ENCODE data around the gene CAMK1G. TPM values are rescaled to one million over a fixed set of nuclear protein-coding genes. Genes with fewer than 3 reads are reported as not detected.

Gene CAMK1G
- total RNA-seq: not detected

GRCh38 chr1:209583408-209583807, at the start of gene CAMK1G:
Gene CAMK1G, plus strand, starts transcription at chr1:209583714. Its CDS starts 11,270 bp downstream, at chr1:209594984.
- H3K4me3 Mint-ChIP-seq: no peak within 1 kb of the TSS
- peaks cover 7% of the 10 kb centered on the region for H3K27me3 Mint-ChIP-seq
- DNase-seq (no peak), ATAC-seq (no peak)
- H3K4me1 Mint-ChIP-seq: peaks cover 5% of the 10 kb centered on the region
- H3K36me3 Mint-ChIP-seq: no peaks in the 10 kb centered on the region
- CTCF ChIA-PET: interaction anchor here (1.5 to 1.9 kb wide), 2 partner anchors 17 to 44 kb away, joined by 5 to 6 read pairs; no protein-coding TSS in a partner anchor
- H3K9me3 Mint-ChIP-seq (ENCODE audit: low read depth): no peaks in the 10 kb centered on the region
- H3K27ac Mint-ChIP-seq: no peak within 1 kb of the TSS

GRCh38 chr1:209534496-209535250, 48.8 kb upstream of the CAMK1G start:
- H3K4me3 Mint-ChIP-seq: no peak overlapping the region
- H3K9me3 Mint-ChIP-seq (ENCODE audit: low read depth): no peaks in the 10 kb centered on the region
- H3K36me3 Mint-ChIP-seq: no peaks in the 10 kb centered on the region
- no peaks in the 10 kb centered on the region for H3K4me1 Mint-ChIP-seq
- ATAC-seq (no peak), DNase-seq (no peak)
- H3K27me3 Mint-ChIP-seq: peaks cover 58% of the 10 kb centered on the region
- CTCF ChIA-PET: no interaction called here
- no peak overlapping the region for H3K27ac Mint-ChIP-seq

- Mint-ChIP-seq H3K4me1 (no peaks in the 10 kb centered on the region), H3K4me3 (no peak overlapping the region), H3K27ac (no peak overlapping the region), H3K9me3 (ENCODE audit: low read depth) (no peaks in the 10 kb centered on the region), H3K36me3 (no peaks in the 10 kb centered on the region), H3K27me3 (peaks cover 57% of the 10 kb centered on the region)
- DNase-seq (no peak), ATAC-seq (no peak)
- CTCF ChIA-PET: no interaction called here
These were observed 46.7 kb upstream of the CAMK1G start for GRCh38 chr1:209536843-209537242.

GRCh38 chr1:209537336-209538114, 46.0 kb upstream of the CAMK1G start:
- Mint-ChIP-seq H3K4me1 (peaks cover 5% of the 10 kb centered on the region), H3K27me3 (peaks cover 62% of the 10 kb centered on the region)

GRCh38 chr1:209539576-209539975, 43.9 kb upstream of the CAMK1G start:
- H3K4me1 Mint-ChIP-seq: peaks cover 7% of the 10 kb centered on the region
- DNase-seq (no peak), ATAC-seq (no peak)
- H3K9me3 Mint-ChIP-seq (ENCODE audit: low read depth): no peaks in the 10 kb centered on the region
- no peaks in the 10 kb centered on the region for H3K36me3 Mint-ChIP-seq
- no peak overlapping the region for H3K4me3 Mint-ChIP-seq
- CTCF ChIA-PET: no interaction called here
- H3K27me3 Mint-ChIP-seq: peaks cover 76% of the 10 kb centered on the region
- H3K27ac Mint-ChIP-seq: no peak overlapping the region

More at GRCh38 chr1:209537336-209538114, 46.0 kb upstream of the CAMK1G start:
- Mint-ChIP-seq H3K27ac (no peak overlapping the region), H3K36me3 (no peaks in the 10 kb centered on the region), H3K9me3 (ENCODE audit: low read depth) (no peaks in the 10 kb centered on the region), H3K4me3 (no peak overlapping the region)
- ATAC-seq (no peak), DNase-seq (no peak)
- CTCF ChIA-PET: no interaction called here

- Mint-ChIP-seq H3K9me3 (ENCODE audit: low read depth) (no peaks in the 10 kb centered on the region), H3K4me1 (peaks cover 7% of the 10 kb centered on the region), H3K27me3 (peaks cover 57% of the 10 kb centered on the region), H3K4me3 (no peak overlapping the region), H3K36me3 (no peaks in the 10 kb centered on the region), H3K27ac (no peak overlapping the region)
- CTCF ChIA-PET: interaction anchor here (1.2 kb wide), 1 partner anchor 85 kb away, joined by 3 read pairs; no protein-coding TSS in a partner anchor
- DNase-seq (no peak), ATAC-seq (peak; percentile 33)
These were observed 40.9 kb upstream of the CAMK1G start for GRCh38 chr1:209542585-209542984.

GRCh38 chr1:209544098-209544497, 39.4 kb upstream of the CAMK1G start:
- H3K36me3 Mint-ChIP-seq: no peaks in the 10 kb centered on the region
- no peak for ATAC-seq
- no peak overlapping the region for H3K27ac Mint-ChIP-seq
- H3K9me3 Mint-ChIP-seq (ENCODE audit: low read depth): no peaks in the 10 kb centered on the region
- H3K4me1 Mint-ChIP-seq: peaks cover 7% of the 10 kb centered on the region
- CTCF ChIA-PET: interaction anchor here (0.8 kb wide), 1 partner anchor 22 kb away, joined by 3 read pairs; no protein-coding TSS in a partner anchor
- no peak for DNase-seq
- H3K4me3 Mint-ChIP-seq: no peak overlapping the region
- peaks cover 51% of the 10 kb centered on the region for H3K27me3 Mint-ChIP-seq

GRCh38 chr1:209545423-209545822, 38.1 kb upstream of the CAMK1G start:
- CTCF ChIA-PET: no interaction called here
- Mint-ChIP-seq H3K36me3 (no peaks in the 10 kb centered on the region), H3K9me3 (ENCODE audit: low read depth) (no peaks in the 10 kb centered on the region), H3K27ac (no peak overlapping the region), H3K4me3 (no peak overlapping the region), H3K27me3 (peaks cover 52% of the 10 kb centered on the region), H3K4me1 (peaks cover 7% of the 10 kb centered on the region)
- no peak for DNase-seq
- ATAC-seq: no peak

- CTCF ChIA-PET: interaction anchor here (0.8 kb wide), 1 partner anchor 202 kb away, joined by 3 read pairs; no protein-coding TSS in a partner anchor
- H3K4me1 Mint-ChIP-seq: peaks cover 7% of the 10 kb centered on the region
- H3K9me3 Mint-ChIP-seq (ENCODE audit: low read depth): no peaks in the 10 kb centered on the region
- no peak overlapping the region for H3K27ac Mint-ChIP-seq
- no peak overlapping the region for H3K4me3 Mint-ChIP-seq
- H3K27me3 Mint-ChIP-seq: peaks cover 52% of the 10 kb centered on the region
- no peaks in the 10 kb centered on the region for H3K36me3 Mint-ChIP-seq
- DNase-seq (no peak), ATAC-seq (no peak)
These were observed 37.0 kb upstream of the CAMK1G start for GRCh38 chr1:209546390-209547085.

GRCh38 chr1:209547626-209548025, 35.9 kb upstream of the CAMK1G start:
- Mint-ChIP-seq H3K4me1 (peaks cover 2% of the 10 kb centered on the region), H3K27me3 (peaks cover 53% of the 10 kb centered on the region), H3K27ac (no peak overlapping the region), H3K4me3 (no peak overlapping the region), H3K9me3 (ENCODE audit: low read depth) (no peaks in the 10 kb centered on the region), H3K36me3 (no peaks in the 10 kb centered on the region)
- CTCF ChIA-PET: interaction anchor here (0.8 to 2.7 kb wide), 2 partner anchors 18 to 201 kb away, joined by 3 to 9 read pairs; no protein-coding TSS in a partner anchor
- ATAC-seq (no peak), DNase-seq (no peak)

GRCh38 chr1:209549443-209550205, 33.9 kb upstream of the CAMK1G start:
- DNase-seq: no peak
- no peak overlapping the region for H3K4me3 Mint-ChIP-seq
- H3K36me3 Mint-ChIP-seq: no peaks in the 10 kb centered on the region
- CTCF ChIA-PET: interaction anchor here (0.6 to 2.7 kb wide), 2 partner anchors 16 to 300 kb away, joined by 3 to 9 read pairs; no protein-coding TSS in a partner anchor
- H3K27ac Mint-ChIP-seq: no peak overlapping the region
- no peaks in the 10 kb centered on the region for H3K9me3 Mint-ChIP-seq (ENCODE audit: low read depth)
- no peaks in the 10 kb centered on the region for H3K4me1 Mint-ChIP-seq
- no peak for ATAC-seq
- peaks cover 43% of the 10 kb centered on the region for H3K27me3 Mint-ChIP-seq

GRCh38 chr1:209550519-209550918, 33.0 kb upstream of the CAMK1G start:
- ATAC-seq (no peak), DNase-seq (no peak)
- no peaks in the 10 kb centered on the region for H3K9me3 Mint-ChIP-seq (ENCODE audit: low read depth)
- CTCF ChIA-PET: interaction anchor here (0.6 to 2.7 kb wide), 2 partner anchors 16 to 301 kb away, joined by 3 to 9 read pairs; no protein-coding TSS in a partner anchor
- H3K27ac Mint-ChIP-seq: no peak overlapping the region
- H3K27me3 Mint-ChIP-seq: peaks cover 43% of the 10 kb centered on the region
- H3K4me1 Mint-ChIP-seq: no peaks in the 10 kb centered on the region
- no peak overlapping the region for H3K4me3 Mint-ChIP-seq
- no peaks in the 10 kb centered on the region for H3K36me3 Mint-ChIP-seq
